GM18868 (cell line): ENCODE data around the gene PPP4R2.
"Not testable (repeated sequence)": the region's sequence is repeated elsewhere in the genome, so short reads cannot be mapped to it uniquely, and the experiment has no call there.

Experiments
- ATAC-seq: cut with Tn5 transposase; IDR thresholded peaks from one replicate; pipeline ENCODE4 v1.9.1; 2021; ENCODE audit warnings: mild to moderate bottlenecking, moderate library complexity; ENCODE audit not compliant: unreplicated experiment

Gene PPP4R2

GRCh38 chr3:72976281-72976741, 20.3 kb upstream of the PPP4R2 start:
- no peak for ATAC-seq

GRCh38 chr3:72977060-72977808, 19.4 kb upstream of the PPP4R2 start:
- ATAC-seq, result peak; percentile 83

GRCh38 chr3:72982609-72983366, 13.8 kb upstream of the PPP4R2 start:
- ATAC-seq, result no peak

- ATAC-seq, result no peak
Observed at GRCh38 chr3:72985576-72985975, 11.0 kb upstream of the PPP4R2 start.

DNA sequence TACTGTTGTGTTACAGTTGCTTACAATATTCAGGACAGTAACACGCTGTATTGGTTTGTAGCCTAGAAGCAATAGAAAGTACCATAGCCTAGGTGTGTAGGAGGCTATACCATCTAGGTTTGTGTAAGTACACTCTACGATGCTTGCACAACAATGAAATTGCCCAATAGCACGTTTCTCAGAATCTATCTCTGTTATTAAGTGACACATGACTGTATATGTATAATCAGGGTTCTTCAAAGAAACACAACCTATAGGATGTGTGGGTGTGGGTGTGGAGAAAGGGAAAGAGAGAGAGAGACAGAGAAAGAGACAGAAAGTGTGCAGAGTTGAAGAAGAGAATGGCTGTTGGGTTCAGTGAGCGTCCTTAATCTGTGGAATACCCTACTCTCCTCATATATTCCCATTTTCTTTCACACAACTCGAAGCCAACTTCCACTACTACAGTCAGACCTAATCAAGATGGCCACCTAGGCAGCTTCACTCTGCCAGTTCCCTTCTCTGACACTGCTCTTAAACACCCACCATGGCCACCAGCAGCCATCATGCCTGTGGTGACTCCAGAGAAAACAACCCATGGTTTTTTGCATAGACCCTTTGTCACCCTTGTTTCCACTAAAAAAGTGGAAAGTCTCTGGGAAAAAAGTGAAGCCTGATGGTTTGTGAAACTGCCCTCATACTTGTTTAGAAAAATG, 5.8 kb upstream of the PPP4R2 start:
- no peak for ATAC-seq

- ATAC-seq, result no peak
Observed at GRCh38 chr3:72991522-72991921, 5.1 kb upstream of the PPP4R2 start.

DNA sequence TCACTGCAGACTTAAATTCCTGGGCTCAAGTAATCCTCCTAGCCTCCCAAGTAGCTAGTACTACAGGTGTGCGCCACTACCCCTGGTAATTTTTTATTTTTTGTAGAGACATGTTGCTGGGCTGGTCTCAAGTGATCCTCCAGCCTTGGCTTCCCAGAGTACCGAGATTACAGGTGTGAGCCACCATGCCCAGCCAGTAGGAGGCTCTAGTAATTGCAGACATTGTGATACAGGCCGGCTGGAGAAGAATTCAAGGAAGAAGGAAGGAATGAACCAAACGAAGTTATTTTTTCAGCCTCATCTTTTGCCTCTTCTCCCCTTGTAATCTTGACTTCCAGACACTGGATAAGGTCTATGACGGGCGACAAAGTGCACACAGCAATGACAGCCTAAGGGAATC, 3.2 kb upstream of the PPP4R2 start:
- no peak for ATAC-seq

DNA sequence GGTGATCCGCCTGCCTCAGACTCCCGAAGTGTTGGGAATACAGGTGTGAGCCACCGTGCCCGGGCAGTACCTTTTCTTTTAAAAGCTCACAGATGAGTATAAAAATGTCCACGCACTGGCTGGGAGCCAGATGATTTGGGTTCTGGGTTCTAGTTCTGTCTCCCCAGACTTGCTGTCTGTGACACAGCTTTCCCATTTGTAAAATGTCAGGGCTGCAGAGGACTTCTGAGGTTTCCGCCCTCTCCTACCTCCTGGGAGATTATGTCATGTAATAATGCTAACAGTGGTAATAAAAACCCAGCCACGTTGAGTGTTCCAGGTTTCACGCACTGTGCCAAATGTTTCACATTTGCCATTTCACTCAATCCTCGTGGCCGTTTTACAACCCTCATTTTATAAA, 1.3 kb upstream of the PPP4R2 start:
- ATAC-seq, result no peak

GRCh38 chr3:72996121-72996472, 514 bp upstream of the PPP4R2 start:
- no peak for ATAC-seq

DNA sequence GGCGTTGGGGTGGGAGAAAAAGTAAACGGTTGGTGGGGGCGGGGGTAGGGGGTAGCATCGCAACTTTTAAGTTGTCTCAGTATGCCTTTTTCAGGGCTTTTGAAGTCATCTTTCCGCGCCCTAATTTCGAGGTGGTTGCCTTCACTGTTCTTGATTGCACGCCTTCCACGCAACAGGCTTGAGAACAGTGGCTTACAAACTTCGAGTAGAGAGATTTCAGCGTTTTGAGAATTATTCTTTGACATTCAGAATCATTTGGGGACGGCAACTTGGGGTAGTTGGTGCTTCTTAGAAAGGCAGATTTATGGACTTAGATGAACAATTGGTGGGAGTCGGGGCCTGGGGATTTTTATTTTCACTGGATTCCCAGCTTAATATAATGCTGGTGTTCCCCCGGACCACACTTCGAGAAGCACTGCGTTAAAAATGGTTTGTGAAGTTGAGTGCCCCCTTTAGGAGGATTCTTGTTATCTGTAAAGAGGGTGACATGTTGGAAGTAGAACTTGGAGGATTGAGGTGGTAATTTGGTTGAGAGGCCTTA, 880 bp downstream of the PPP4R2 start:
- ATAC-seq, result peak; percentile 28

DNA sequence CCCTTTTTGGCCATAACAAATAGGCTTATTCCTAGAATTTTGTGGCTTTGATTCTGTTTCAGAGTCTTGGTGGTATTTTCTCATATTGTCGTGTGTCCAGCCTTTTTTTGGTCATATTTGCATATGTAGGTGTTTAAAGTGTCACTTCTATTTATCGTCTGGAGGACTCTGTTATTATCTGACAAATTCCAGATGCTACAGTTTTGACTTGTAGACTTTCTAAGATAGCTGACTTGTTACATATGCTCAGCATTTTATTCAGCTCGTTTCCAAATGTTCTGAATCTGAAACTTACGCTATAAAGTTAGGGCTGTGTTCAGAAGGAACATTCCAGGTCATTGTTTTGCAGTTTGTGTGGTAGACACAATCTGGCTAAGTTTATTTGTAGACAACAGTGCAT, 1.9 kb downstream of the PPP4R2 start:
- ATAC-seq, result no peak

- no peak for ATAC-seq
Observed at GRCh38 chr3:72999951-73000350, 3.3 kb downstream of the PPP4R2 start.

DNA sequence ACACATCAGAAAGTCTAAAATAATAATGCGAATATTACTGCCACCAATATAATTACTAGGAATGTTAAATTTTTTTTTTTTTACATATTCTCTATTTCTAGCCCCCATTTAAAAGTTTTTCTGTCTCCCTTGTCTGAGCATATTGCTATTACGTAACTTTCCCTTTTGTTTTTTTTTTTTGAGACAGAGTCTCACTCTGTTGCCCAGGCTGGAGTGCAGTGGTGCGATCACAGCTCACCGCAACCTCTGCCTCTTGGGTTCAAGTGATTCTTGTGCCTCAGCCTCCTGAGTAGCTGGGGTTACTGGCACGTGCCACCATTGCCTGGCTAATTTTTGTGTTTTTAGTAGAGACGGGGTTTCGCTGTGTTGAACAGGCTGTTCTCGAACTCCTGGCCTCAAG, 6.4 kb downstream of the PPP4R2 start:
- not testable (repeated sequence) for ATAC-seq

DNA sequence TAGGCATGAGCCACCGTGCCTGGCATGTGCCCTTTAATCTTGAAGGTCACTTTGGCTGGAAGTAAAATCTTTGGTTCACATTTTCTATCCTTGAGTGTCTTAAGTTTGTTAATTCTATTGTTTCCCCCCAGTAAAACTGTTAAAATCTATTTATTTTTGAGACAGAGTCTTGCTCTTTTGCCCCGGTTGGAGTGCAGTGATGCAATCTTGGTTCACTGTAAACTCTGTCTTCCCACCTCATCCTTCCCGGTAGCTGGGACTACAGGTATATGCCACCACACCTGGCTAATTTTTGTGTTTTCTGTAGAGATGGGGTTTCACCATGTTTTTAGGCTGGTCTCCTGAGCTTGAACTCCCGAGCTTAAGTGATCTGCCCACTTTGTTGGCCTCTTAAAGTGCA, 7.7 kb downstream of the PPP4R2 start:
- ATAC-seq, result no peak

- ATAC-seq, result no peak
Observed at GRCh38 chr3:73007992-73008712, 11.5 kb downstream of the PPP4R2 start.

GRCh38 chr3:73009008-73009407, 12.4 kb downstream of the PPP4R2 start:
- no peak for ATAC-seq

DNA sequence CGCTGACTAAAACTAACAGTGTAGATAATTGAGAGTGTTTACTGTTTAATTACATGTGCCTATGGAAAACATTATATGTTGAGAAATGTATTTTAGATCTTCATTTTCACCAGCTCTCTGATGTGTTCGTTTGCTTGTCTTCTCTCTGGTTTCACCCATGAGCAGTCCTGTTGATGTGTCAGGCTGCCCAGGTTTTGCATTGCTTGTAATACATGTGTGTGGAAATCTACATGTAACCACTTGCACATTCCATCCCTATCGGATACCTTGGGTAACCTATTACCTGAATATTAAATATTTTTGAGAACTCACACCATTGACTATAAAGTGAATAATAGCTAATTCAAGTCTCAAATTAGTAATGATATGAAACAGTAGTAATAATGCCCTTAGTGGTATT, 13.1 kb downstream of the PPP4R2 start:
- ATAC-seq, result no peak

DNA sequence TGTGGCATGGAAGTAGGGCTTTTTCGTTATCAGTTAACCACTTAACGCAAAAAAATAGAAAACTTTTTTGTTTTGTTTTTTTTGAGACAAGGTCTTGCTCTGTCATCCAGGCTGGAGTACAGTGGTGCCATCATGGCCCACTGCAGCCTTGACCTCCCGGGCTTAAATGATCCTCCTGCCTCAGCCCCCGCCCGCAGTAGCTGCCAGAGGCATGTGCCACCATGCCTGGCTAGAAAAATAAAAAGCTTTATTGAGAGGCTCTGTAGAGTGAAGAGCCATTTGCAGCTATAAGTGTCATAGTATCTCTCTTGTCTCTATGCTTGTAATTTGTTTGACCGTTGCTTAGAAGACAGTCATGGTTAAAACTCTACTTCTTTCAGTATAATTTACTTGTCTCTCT, 13.5 kb downstream of the PPP4R2 start:
- no peak for ATAC-seq

DNA sequence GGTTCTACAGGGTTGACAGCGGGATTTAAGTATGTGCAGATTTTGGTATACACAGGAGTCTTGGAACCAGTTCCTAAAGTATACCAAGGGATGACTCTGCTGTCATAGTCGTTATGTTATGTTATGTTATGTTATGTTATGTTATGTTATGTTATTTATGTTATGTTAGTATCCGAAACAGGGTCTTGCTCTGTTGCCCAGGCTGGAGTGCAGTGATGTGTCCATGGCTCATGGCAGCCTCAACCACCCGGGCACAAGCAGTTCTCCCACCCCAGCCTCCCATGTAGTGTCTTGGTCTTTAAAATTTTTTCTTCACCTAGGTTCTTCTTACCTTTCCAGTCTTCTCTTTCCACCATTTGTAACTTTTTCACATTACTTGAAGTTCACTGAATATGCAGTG, 21.7 kb downstream of the PPP4R2 start:
- no peak for ATAC-seq

GRCh38 chr3:73018790-73019441, 22.3 kb downstream of the PPP4R2 start:
- ATAC-seq, result no peak
